HFF-Myc (cell line): ENCODE data around the gene PSAP.

Source experiments
- DNase-seq: peaks from one replicate; pipeline ENCODE4 v3.0.0-alpha.2; 2011; ENCODE audit warnings: low read depth; ENCODE audit errors: extremely low read depth
- H3K4me3 ChIP-seq: replicated peaks from 2 replicates; pipeline ENCODE4 v1.5.1; 2011; ENCODE audit warnings: low read depth, mild to moderate bottlenecking, control low read depth, low read length
- CTCF ChIP-seq: IDR thresholded peaks from 2 replicates; pipeline ENCODE4 v1.5.1; 2012; ENCODE audit warnings: mild to moderate bottlenecking, low read depth, low read length, control low read depth; ENCODE audit errors: missing control alignments

Gene PSAP

GRCh38 chr10:71830726-71831125 is 20.3 kb downstream of the PSAP start:
- TF ChIP-seq CTCF, result no peak
- H3K4me3 ChIP-seq, result no peak overlapping the region
- DNase-seq, result no peak

- no peak for TF ChIP-seq CTCF
- DNase-seq, result no peak
- H3K4me3 ChIP-seq, result no peak overlapping the region
Measured at GRCh38 chr10:71829896-71830295, 21.2 kb downstream of the PSAP start.

- no peak overlapping the region for H3K4me3 ChIP-seq
- no peak for DNase-seq
- no peak for TF ChIP-seq CTCF
Measured at GRCh38 chr10:71829171-71829570, 21.9 kb downstream of the PSAP start.

- TF ChIP-seq CTCF, result no peak
- no peak overlapping the region for H3K4me3 ChIP-seq
- DNase-seq, result no peak
Measured at GRCh38 chr10:71828702-71829101, 22.3 kb downstream of the PSAP start.

- H3K4me3 ChIP-seq, result no peak overlapping the region
- DNase-seq, result no peak
- TF ChIP-seq CTCF, result no peak
Measured at GRCh38 chr10:71827852-71828251, 23.2 kb downstream of the PSAP start.

GRCh38 chr10:71825217-71825616 is 25.8 kb downstream of the PSAP start:
- no peak for TF ChIP-seq CTCF
- no peak overlapping the region for H3K4me3 ChIP-seq
- no peak for DNase-seq

GRCh38 chr10:71824333-71824732 is 26.7 kb downstream of the PSAP start:
- TF ChIP-seq CTCF, result no peak
- H3K4me3 ChIP-seq, result no peak overlapping the region
- no peak for DNase-seq
